ENCODE results near the gene RBM25.
A peak's percentile ranks its signal among the peaks of the same experiment; 100 is the strongest.

RBM25 gene

GRCh38 chr14:73172500-73172899 lies 114.2 kb downstream of the RBM25 start:
- DNase-seq, result no peak

GRCh38 chr14:73173092-73173735 lies 114.9 kb downstream of the RBM25 start:
- peak; percentile 40 to 58 for DNase-seq
